Esophagus muscularis mucosa (tissue), 4 donors: ENCODE results near the gene IRX1. TPM values are rescaled to one million over a fixed set of nuclear protein-coding genes. Genes with fewer than 3 reads are reported as not detected.
A peak's percentile ranks its signal among the peaks of the same experiment; 100 is the strongest.

Experiments
- DNase-seq: peaks from one replicate; pipeline ENCODE4 v3.0.0-alpha.2; 2017; ENCODE audit errors: extremely low spot score
- H3K27ac ChIP-seq, 4 donors: fragments of 200-600 bp; sonication (generic); replicated peaks in 1 of 4; 1 replicate in 3 of 4; 2 replicates in 1 of 4; pipeline ENCODE4 v1.5.1; 2016 to 2019; ENCODE audit warnings: mild to moderate bottlenecking in 1 of 4
- H3K27me3 ChIP-seq, 4 donors: fragments of 200-600 bp; sonication (generic); one replicate each; pipeline versions ENCODE4 v1.5.1 to v1.6.0; 2016 to 2019
- H3K36me3 ChIP-seq, 4 donors: fragments of 200-600 bp; sonication (generic); one replicate each; pipeline ENCODE4 v1.5.1; 2016 to 2019
- H3K4me1 ChIP-seq, 4 donors: fragments of 200-600 bp; sonication (generic); one replicate each; pipeline ENCODE4 v1.5.1; 2016 to 2019
- H3K4me3 ChIP-seq, 4 donors: fragments of 200-600 bp; sonication (generic); 1 replicate in 2 of 4; 2 replicates in 2 of 4; pipeline ENCODE4 v1.5.1; 2016 to 2019; ENCODE audit warnings: mild to moderate bottlenecking in 4 of 4, moderate library complexity in 1 of 4
- H3K9me3 ChIP-seq, 4 donors: fragments of 200-600 bp; sonication (generic); 1 replicate in 3 of 4; 2 replicates in 1 of 4; pipeline ENCODE4 v1.5.1; 2016 to 2019
- CTCF ChIP-seq, 3 experiments: fragments of 200-600 bp in 2 of 3; fragments of 450-650 bp in 1 of 3; sonication (generic) in 2 of 3; IDR thresholded peaks; one replicate each; pipeline ENCODE4 v1.5.1; 2017 to 2019; ENCODE audit warnings: antibody characterized with exemption in 3 of 3, mild to moderate bottlenecking in 2 of 3, moderate library complexity in 1 of 3
- EP300 ChIP-seq: sonication (generic); formaldehyde crosslinking; IDR thresholded peaks from one replicate; pipeline ENCODE4 v1.6.1; 2017; ENCODE audit warnings: antibody characterized with exemption
- POLR2A ChIP-seq: fragments of 450-650 bp; IDR thresholded peaks from one replicate; pipeline ENCODE4 v1.6.1; 2017; ENCODE audit warnings: antibody characterized with exemption, moderate library complexity, mild to moderate bottlenecking, low read depth
- POLR2AphosphoS5 ChIP-seq, 2 donors: sonication (generic); formaldehyde crosslinking; IDR thresholded peaks; one replicate each; pipeline ENCODE4 v1.6.1; 2017; ENCODE audit warnings: antibody characterized with exemption in 2 of 2
- WGBS: methylation state at CpG from one replicate; pipeline ENCODE4 v1.1.5; 2018; 5-methylcytosine and 5-hydroxymethylcytosine counted together
- intact Hi-C: fragments of 100-400 bp; cut with DNase I; formaldehyde crosslinking; loops from one replicate; pipeline ENCODE4 v1.15.1; 2023
- total RNA-seq, 4 donors: library from RNA; depleted of rRNA; stranded (reverse); fragments of >200 nt; gene quantifications; one replicate each; pipeline versions ENCODE4 v1.1.0 to v1.2.1, GENCODE V29; 2016

IRX1 gene
- under 1 TPM in 1 of 4 donors, not detected in 3; 0.17 TPM for total RNA-seq

GRCh38 chr5:3595006-3595961 lies at the start of gene IRX1:
Gene IRX1, plus strand, starts transcription at chr5:3595832. Its CDS starts 274 bp downstream, at chr5:3596106.
- H3K9me3 ChIP-seq: no peaks in the 10 kb centered on the region
- H3K27ac ChIP-seq: no peak within 1 kb of the TSS
- peaks cover 14 to 70% (median 48%) of the 10 kb centered on the region in 4 donors for H3K4me1 ChIP-seq
- TF ChIP-seq EP300 (no peak), POLR2AphosphoS5 (IDR thresholded peaks at IDR 0.05) (no peak), CTCF (IDR thresholded peaks at IDR 0.05) (no peak)
- H3K4me3 ChIP-seq: peak within 1 kb of the TSS; percentile 30 to 45 (median 36)
- 4% methylated on average over 28 of the region's 106 CpGs for WGBS
- DNase-seq: no peak
- no peaks in the 10 kb centered on the region for H3K36me3 ChIP-seq
- peaks cover 0 to 100% (median 67%) of the 10 kb centered on the region in 4 donors for H3K27me3 ChIP-seq
- intact Hi-C loops: no loop called here

GRCh38 chr5:3546028-3546427 lies 49.6 kb upstream of the IRX1 start:
- Histone ChIP-seq H3K9me3 (peaks cover 0 to 4% (median 0%) of the 10 kb centered on the region in 4 donors), H3K27me3 (peaks cover 0 to 13% (median 0%) of the 10 kb centered on the region in 4 donors), H3K4me3 (no peak overlapping the region), H3K36me3 (no peaks in the 10 kb centered on the region), H3K4me1 (no peaks in the 10 kb centered on the region), H3K27ac (no peak overlapping the region)
- TF ChIP-seq EP300 (no peak), POLR2AphosphoS5 (IDR thresholded peaks at IDR 0.05) (no peak), CTCF (IDR thresholded peaks at IDR 0.05) (no peak), POLR2A (no peak)
- intact Hi-C loops: no loop called here
- WGBS: 94% methylated on average over 3 of the region's 3 CpGs
- no peak for DNase-seq

GRCh38 chr5:3564116-3564515 lies 31.5 kb upstream of the IRX1 start:
- Histone ChIP-seq H3K4me3 (no peak overlapping the region), H3K36me3 (no peaks in the 10 kb centered on the region), H3K4me1 (no peaks in the 10 kb centered on the region), H3K27me3 (peaks cover 0 to 13% (median 0%) of the 10 kb centered on the region in 4 donors), H3K9me3 (peaks cover 0 to 22% (median 5%) of the 10 kb centered on the region in 4 donors), H3K27ac (no peak overlapping the region)
- TF ChIP-seq POLR2A: no peak
- TF ChIP-seq CTCF (IDR thresholded peaks at IDR 0.05): no peak
- TF ChIP-seq POLR2AphosphoS5 (IDR thresholded peaks at IDR 0.05): no peak
- TF ChIP-seq EP300: no peak
- DNase-seq: no peak
- intact Hi-C loops: no loop called here
- 67% methylated on average over 2 of the region's 2 CpGs for WGBS

GRCh38 chr5:3564827-3565518 lies 30.7 kb upstream of the IRX1 start:
- Histone ChIP-seq H3K9me3 (peaks cover 0 to 17% (median 3%) of the 10 kb centered on the region in 4 donors), H3K4me1 (no peaks in the 10 kb centered on the region), H3K27me3 (peaks cover 0 to 21% (median 0%) of the 10 kb centered on the region in 4 donors), H3K27ac (no peak overlapping the region), H3K4me3 (no peak overlapping the region), H3K36me3 (no peaks in the 10 kb centered on the region)
- WGBS: 91% methylated on average over 8 of the region's 9 CpGs
- intact Hi-C loops: no loop called here
- TF ChIP-seq POLR2A (no peak), CTCF (IDR thresholded peaks at IDR 0.05) (no peak), POLR2AphosphoS5 (IDR thresholded peaks at IDR 0.05) (no peak), EP300 (no peak)
- DNase-seq: no peak
